Cardiac muscle cell (in vitro differentiated cells and primary cell): ENCODE results near the gene FLACC1. TPM values are rescaled to one million over a fixed set of nuclear protein-coding genes. Genes with fewer than 3 reads are reported as not detected.

ENCODE experiments used
- DNase-seq, 2 donors: peaks; one replicate each; pipeline versions ENCODE4 v3.0.0 to v3.0.0-alpha.2; 2010 to 2017; ENCODE audit warnings: low read depth in 1 of 2, low spot score in 1 of 2
- H3K27ac ChIP-seq: fragments of 200-600 bp; sonication (generic); 2 replicates; pipeline ENCODE4 v1.5.1; 2016
- H3K27me3 ChIP-seq: fragments of 200-600 bp; sonication (generic); 2 replicates; pipeline ENCODE4 v1.6.0; 2016; ENCODE audit warnings: control low read depth
- H3K36me3 ChIP-seq: fragments of 200-600 bp; sonication (generic); 2 replicates; pipeline ENCODE4 v1.5.1; 2016; ENCODE audit warnings: control low read depth
- H3K4me1 ChIP-seq: fragments of 200-600 bp; sonication (generic); 2 replicates; pipeline ENCODE4 v1.8.1; 2017; ENCODE audit warnings: low read depth, mild to moderate bottlenecking, mixed run types
- H3K4me3 ChIP-seq: fragments of 200-600 bp; sonication (generic); 2 replicates; pipeline ENCODE4 v1.5.1; 2016; ENCODE audit warnings: mild to moderate bottlenecking
- H3K9me3 ChIP-seq: fragments of 200-600 bp; sonication (generic); 2 replicates; pipeline ENCODE4 v1.5.1; 2017; ENCODE audit warnings: low read depth, mild to moderate bottlenecking, control low read depth
- polyA plus RNA-seq: library from polyadenylated mRNA; unstranded; fragments of >200 nt; fragmentation: Nextera tagmentation; extraction: Ambion mirVana; gene quantifications from 2 replicates; pipeline ENCODE4 v1.2.1, GENCODE V29; 2016
- total RNA-seq: library from RNA; depleted of rRNA; stranded (reverse); fragments of >200 nt; gene quantifications from 2 replicates; pipeline ENCODE4 v1.2.3, GENCODE V29; 2016
- TF ChIP-seq, protein P1 (sequence below): IDR thresholded peaks from 2 replicates; pipeline ENCODE4 v1.5.1; 2012; ENCODE audit warnings: low read depth, mild to moderate bottlenecking, low read length

FLACC1 gene
- total and polyA plus RNA-seq, 2 experiments from 2014 or later: 0.69 to 1.7 TPM

DNA sequence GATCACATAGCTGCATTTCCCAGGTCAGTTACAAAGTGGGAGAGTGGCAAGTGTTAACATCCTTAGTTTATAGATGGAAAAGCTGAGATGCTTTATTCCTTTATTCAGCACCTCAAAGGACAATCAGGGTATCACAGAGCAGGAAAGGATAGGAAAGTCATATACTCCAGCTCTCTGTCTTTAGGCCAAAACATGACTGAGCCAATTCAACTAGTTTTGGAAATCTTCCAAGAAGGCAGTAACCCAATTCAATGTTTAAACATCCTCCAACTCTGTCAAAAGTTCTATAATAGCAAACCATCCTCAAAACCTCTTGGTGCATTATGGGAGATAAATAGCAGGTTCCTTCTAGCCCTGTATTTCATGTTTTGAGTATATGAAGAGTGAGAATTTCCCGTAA, 71.6 kb downstream of the FLACC1 start:
- no peak for DNase-seq
- no peaks in the 10 kb centered on the region for H3K27me3 ChIP-seq
- no peaks in the 10 kb centered on the region for H3K9me3 ChIP-seq
- no peaks in the 10 kb centered on the region for H3K4me1 ChIP-seq
- no peaks in the 10 kb centered on the region for H3K36me3 ChIP-seq
- no peak overlapping the region for H3K27ac ChIP-seq
- TF ChIP-seq, protein P1, sequence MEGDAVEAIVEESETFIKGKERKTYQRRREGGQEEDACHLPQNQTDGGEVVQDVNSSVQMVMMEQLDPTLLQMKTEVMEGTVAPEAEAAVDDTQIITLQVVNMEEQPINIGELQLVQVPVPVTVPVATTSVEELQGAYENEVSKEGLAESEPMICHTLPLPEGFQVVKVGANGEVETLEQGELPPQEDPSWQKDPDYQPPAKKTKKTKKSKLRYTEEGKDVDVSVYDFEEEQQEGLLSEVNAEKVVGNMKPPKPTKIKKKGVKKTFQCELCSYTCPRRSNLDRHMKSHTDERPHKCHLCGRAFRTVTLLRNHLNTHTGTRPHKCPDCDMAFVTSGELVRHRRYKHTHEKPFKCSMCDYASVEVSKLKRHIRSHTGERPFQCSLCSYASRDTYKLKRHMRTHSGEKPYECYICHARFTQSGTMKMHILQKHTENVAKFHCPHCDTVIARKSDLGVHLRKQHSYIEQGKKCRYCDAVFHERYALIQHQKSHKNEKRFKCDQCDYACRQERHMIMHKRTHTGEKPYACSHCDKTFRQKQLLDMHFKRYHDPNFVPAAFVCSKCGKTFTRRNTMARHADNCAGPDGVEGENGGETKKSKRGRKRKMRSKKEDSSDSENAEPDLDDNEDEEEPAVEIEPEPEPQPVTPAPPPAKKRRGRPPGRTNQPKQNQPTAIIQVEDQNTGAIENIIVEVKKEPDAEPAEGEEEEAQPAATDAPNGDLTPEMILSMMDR: no peak
- no peak overlapping the region for H3K4me3 ChIP-seq

DNA sequence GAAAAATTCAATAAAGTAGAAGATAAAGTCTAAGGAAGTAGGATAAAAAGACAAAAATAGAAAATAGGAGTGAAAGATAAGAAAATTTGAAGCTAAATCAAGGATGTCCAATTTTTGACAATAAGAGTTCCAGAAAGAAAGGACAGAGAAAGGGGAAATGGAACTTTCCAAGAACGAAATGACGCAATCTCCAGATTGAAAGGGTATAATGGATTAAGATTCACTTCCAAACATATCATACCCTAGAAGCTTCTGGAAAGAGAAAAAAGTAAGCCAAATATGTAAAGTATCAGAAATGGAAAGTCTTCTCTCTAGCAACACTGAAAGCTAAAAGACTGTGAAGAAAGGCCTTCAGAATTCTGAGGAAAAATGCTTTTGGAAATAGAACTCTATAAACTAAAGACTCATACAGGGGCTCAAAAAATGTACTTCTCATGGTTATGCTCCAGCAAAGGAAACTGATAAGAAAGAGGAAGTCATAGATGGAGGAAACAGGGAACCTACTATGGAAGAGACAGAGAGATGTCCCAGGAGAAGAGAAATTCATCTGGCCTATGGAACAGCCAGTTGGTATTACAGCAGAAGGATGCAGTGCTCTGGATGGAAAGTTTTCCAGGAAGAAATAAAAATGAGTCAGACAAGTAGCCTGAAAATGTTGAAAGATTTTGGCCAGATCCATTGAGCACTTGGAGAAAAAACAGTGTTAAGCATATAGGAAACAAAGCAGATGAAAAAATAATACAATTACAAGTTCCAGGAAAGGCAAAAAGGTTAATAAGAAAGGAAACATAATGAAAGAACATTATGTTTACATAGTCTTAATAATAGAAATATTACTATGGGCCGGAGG, 76.7 kb downstream of the FLACC1 start:
- no peak overlapping the region for H3K4me3 ChIP-seq
- no peak for DNase-seq
- H3K9me3 ChIP-seq: no peaks in the 10 kb centered on the region
- no peaks in the 10 kb centered on the region for H3K4me1 ChIP-seq
- TF ChIP-seq, protein P1: no peak
- H3K27ac ChIP-seq: no peak overlapping the region
- H3K36me3 ChIP-seq: no peaks in the 10 kb centered on the region
- H3K27me3 ChIP-seq: no peaks in the 10 kb centered on the region

DNA sequence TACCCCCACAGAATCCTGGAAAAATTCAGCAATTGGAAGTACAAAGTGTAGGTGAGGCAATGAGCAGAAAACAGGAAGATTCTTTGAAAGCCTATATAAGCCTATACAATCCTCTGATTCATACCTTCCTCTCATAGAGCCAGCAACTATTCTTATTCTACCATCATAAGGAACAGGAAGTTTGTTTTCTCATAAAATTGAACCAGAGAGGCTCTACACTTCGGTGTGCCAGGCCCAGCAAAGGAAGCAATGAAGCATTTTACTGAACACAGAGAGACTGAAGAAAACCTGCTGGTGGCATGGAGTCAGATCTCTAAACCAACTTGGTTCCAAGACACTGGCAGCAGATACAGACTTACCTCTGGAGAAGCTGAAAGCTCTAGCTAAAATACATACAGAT, 78.1 kb downstream of the FLACC1 start:
- TF ChIP-seq, protein P1: no peak
- DNase-seq: no peak

DNA sequence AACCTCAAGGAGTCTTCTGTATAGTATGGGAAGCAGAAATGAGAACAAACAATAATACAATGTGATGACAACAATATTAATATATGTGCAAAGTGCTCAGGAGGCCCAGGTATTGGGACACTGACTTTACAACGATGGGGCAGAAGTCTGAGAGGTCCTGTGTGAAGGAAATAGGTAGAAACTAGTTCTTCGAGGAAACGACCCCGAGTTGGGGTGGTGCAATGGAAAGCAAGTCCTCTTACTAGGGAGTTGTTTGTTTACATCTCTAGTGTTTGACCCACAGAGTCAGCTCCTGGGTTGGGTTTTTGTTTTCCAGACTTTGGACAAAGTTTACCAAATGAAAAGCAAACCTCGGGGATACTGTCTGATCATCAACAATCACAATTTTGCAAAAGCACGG, 80.6 kb downstream of the FLACC1 start:
- H3K4me1 ChIP-seq: no peaks in the 10 kb centered on the region
- H3K36me3 ChIP-seq: no peaks in the 10 kb centered on the region
- H3K9me3 ChIP-seq: no peaks in the 10 kb centered on the region
- H3K27me3 ChIP-seq: no peaks in the 10 kb centered on the region
- no peak overlapping the region for H3K4me3 ChIP-seq
- TF ChIP-seq, protein P1: no peak
- H3K27ac ChIP-seq: no peak overlapping the region
- DNase-seq: no peak

More for the DNA sequence above, 78.1 kb downstream of the FLACC1 start:
- Histone ChIP-seq H3K27ac (no peak overlapping the region), H3K4me1 (no peaks in the 10 kb centered on the region), H3K4me3 (no peak overlapping the region), H3K36me3 (no peaks in the 10 kb centered on the region), H3K27me3 (no peaks in the 10 kb centered on the region), H3K9me3 (no peaks in the 10 kb centered on the region)

DNA sequence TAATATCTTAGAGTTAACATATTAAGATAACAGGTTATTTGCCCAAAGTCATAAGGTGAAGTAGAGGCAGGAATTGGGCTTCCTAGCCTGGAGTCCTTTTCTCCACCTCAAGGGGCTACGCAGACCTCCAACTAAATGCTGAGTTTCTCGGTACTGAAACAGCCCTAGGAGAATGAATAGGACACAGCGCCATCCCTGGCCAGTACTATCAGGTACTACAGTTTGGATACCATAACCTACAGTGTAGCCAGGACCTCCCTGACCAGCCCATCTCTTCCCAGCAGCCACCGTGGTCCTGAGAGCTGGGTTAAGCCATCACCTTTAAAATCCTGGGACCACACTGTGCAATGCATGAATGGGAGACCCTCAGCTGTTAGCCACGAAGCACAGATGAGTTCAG, 81.2 kb downstream of the FLACC1 start:
- Histone ChIP-seq H3K9me3 (no peaks in the 10 kb centered on the region), H3K36me3 (no peaks in the 10 kb centered on the region), H3K27ac (no peak overlapping the region), H3K4me1 (no peaks in the 10 kb centered on the region), H3K27me3 (no peaks in the 10 kb centered on the region), H3K4me3 (no peak overlapping the region)
- no peak for DNase-seq
- TF ChIP-seq, protein P1: no peak
